Right cardiac atrium (tissue), 5 donors: ENCODE results near the gene ECPAS. TPM values are rescaled to one million over a fixed set of nuclear protein-coding genes. Genes with fewer than 3 reads are reported as not detected.

Experiments used
- ATAC-seq, 2 donors: fragments of 200-7000 bp; cut with Tn5 transposase; one replicate each; pipeline versions ENCODE4 v1.8.0 to v1.9.1; 2020; ENCODE audit warnings: moderate library complexity in 2 of 2, mild to moderate bottlenecking in 1 of 2
- DNase-seq, 3 donors: peaks; one replicate each; pipeline ENCODE4 v3.0.0-alpha.2; 2020
- H3K27ac ChIP-seq: one replicate; pipeline ENCODE4 v1.5.1; 2013; ENCODE audit warnings: mild to moderate bottlenecking, low read length, control low read depth, moderate library complexity
- H3K27me3 ChIP-seq: one replicate; pipeline ENCODE4 v1.6.1; 2013; ENCODE audit not compliant: control insufficient read depth, insufficient read depth
- H3K4me1 ChIP-seq: one replicate; pipeline ENCODE4 v1.6.1; 2013; ENCODE audit warnings: low read length; ENCODE audit not compliant: control insufficient read depth, insufficient read depth
- H3K4me3 ChIP-seq: one replicate; pipeline ENCODE4 v1.5.1; 2013; ENCODE audit warnings: low read length, control low read depth
- H3K9me3 ChIP-seq: one replicate; pipeline ENCODE4 v1.6.1; 2013; ENCODE audit warnings: low read length; ENCODE audit not compliant: control insufficient read depth
- WGBS: extraction: QIAGEN DNeasy Blood & Tissue Kit; methylation state at CpG from one replicate; pipeline ENCODE4 v1.1.7; 2013; 5-methylcytosine and 5-hydroxymethylcytosine counted together
- intact Hi-C, 4 donors: fragments of 100-400 bp; cut with DNase I; formaldehyde crosslinking; loops; one replicate each; pipeline versions ENCODE4 v1.11.0 to v1.14.0; 2022 to 2023
- polyA plus RNA-seq: library from polyadenylated mRNA; stranded (reverse); fragments of 200-250 nt; gene quantifications from one replicate; pipeline ENCODE4 v1.2.3, GENCODE V29; 2013
- total RNA-seq, 4 donors: library from RNA; stranded (reverse); fragmentation: NEBNext Ultra II Directional; extraction: Animal tissue kit (Norgen Biotek cat#: 25700); gene quantifications; one replicate each; pipeline ENCODE4 v1.2.1, GENCODE V29; 2021
- donor health status: healthy with polysubstance abuse.
- donor health status: DM: no; HTN: yes; CAD: no.
- donor health status: DM: no; HTN: no; CAD: no.
- donor health status: DM: no; HTN: yes; CAD: no; lungs with severe emphysema.
- donor health status: DM: yes; HTN: yes; CAD: no.

Gene ECPAS
- total and polyA plus RNA-seq, 5 donors = 24.3 to 99.1 (median 90.0) TPM

- intact Hi-C loops = no loop called here
- no peak for DNase-seq
- ATAC-seq = no peak
- WGBS = 34% methylated on average over 1 of the region's 1 CpG
- Histone ChIP-seq H3K4me1 (no peaks in the 10 kb centered on the region), H3K27ac (no peak overlapping the region), H3K9me3 (no peaks in the 10 kb centered on the region), H3K27me3 (no peaks in the 10 kb centered on the region), H3K4me3 (no peak overlapping the region)
These were observed 103.2 kb downstream of the ECPAS start for GRCh38 chr9:111381006-111381405.

GRCh38 chr9:111375817-111376564, 108.2 kb downstream of the ECPAS start:
- Histone ChIP-seq H3K4me1 (no peaks in the 10 kb centered on the region), H3K27me3 (no peaks in the 10 kb centered on the region), H3K27ac (no peak overlapping the region), H3K4me3 (no peak overlapping the region), H3K9me3 (no peaks in the 10 kb centered on the region)
- ATAC-seq = no peak
- no peak for DNase-seq
- WGBS = 97% methylated on average over 3 of the region's 3 CpGs
- intact Hi-C loops = loop anchor here in 1 of 4 donors (10.0 kb wide), 1 partner anchor 49 kb away; no protein-coding TSS in a partner anchor

- intact Hi-C loops = loop anchor here in 1 of 4 donors (10.0 kb wide), 1 partner anchor 50 kb away; no protein-coding TSS in a partner anchor
- ATAC-seq (no peak), DNase-seq (no peak)
- H3K4me1 ChIP-seq = no peaks in the 10 kb centered on the region
- H3K27ac ChIP-seq = no peak overlapping the region
- H3K27me3 ChIP-seq = no peaks in the 10 kb centered on the region
- no peak overlapping the region for H3K4me3 ChIP-seq
- H3K9me3 ChIP-seq = no peaks in the 10 kb centered on the region
- WGBS = 91% methylated on average over 2 of the region's 2 CpGs
These were observed 109.1 kb downstream of the ECPAS start for GRCh38 chr9:111375062-111375461.

- H3K4me3 ChIP-seq = no peak overlapping the region
- intact Hi-C loops = loop anchor here in 1 of 4 donors (10.0 kb wide), 1 partner anchor 53 kb away; no protein-coding TSS in a partner anchor
- H3K4me1 ChIP-seq = no peaks in the 10 kb centered on the region
- DNase-seq (no peak), ATAC-seq (no peak)
- WGBS = 96% methylated on average over 6 of the region's 6 CpGs
- H3K9me3 ChIP-seq = no peaks in the 10 kb centered on the region
- no peaks in the 10 kb centered on the region for H3K27me3 ChIP-seq
- H3K27ac ChIP-seq = no peak overlapping the region
These were observed 111.9 kb downstream of the ECPAS start for GRCh38 chr9:111372297-111372696.

GRCh38 chr9:111366978-111367377, 117.2 kb downstream of the ECPAS start:
- no peak overlapping the region for H3K27ac ChIP-seq
- H3K4me3 ChIP-seq = no peak overlapping the region
- H3K27me3 ChIP-seq = no peaks in the 10 kb centered on the region
- ATAC-seq (no peak), DNase-seq (no peak)
- no peaks in the 10 kb centered on the region for H3K9me3 ChIP-seq
- intact Hi-C loops = loop anchor here in 1 of 4 donors (10.0 kb wide), 1 partner anchor 48 kb away; no protein-coding TSS in a partner anchor
- 98% methylated on average over 1 of the region's 1 CpG for WGBS
- no peaks in the 10 kb centered on the region for H3K4me1 ChIP-seq

- Histone ChIP-seq H3K27me3 (no peaks in the 10 kb centered on the region), H3K9me3 (no peaks in the 10 kb centered on the region), H3K4me3 (no peak overlapping the region), H3K27ac (no peak overlapping the region), H3K4me1 (no peaks in the 10 kb centered on the region)
- no peak for DNase-seq
- WGBS = 82% methylated on average over 5 of the region's 5 CpGs
- intact Hi-C loops = loop anchor here in 1 of 4 donors (10.0 kb wide), 1 partner anchor 52 kb away; no protein-coding TSS in a partner anchor
- ATAC-seq = no peak
These were observed 121.7 kb downstream of the ECPAS start for GRCh38 chr9:111362526-111362925.

- intact Hi-C loops = loop anchor here in 1 of 4 donors (10.0 kb wide), 1 partner anchor 54 kb away; no protein-coding TSS in a partner anchor
- Histone ChIP-seq H3K4me1 (no peaks in the 10 kb centered on the region), H3K4me3 (no peak overlapping the region), H3K27ac (no peak overlapping the region), H3K27me3 (no peaks in the 10 kb centered on the region), H3K9me3 (no peaks in the 10 kb centered on the region)
- DNase-seq (no peak), ATAC-seq (no peak)
- WGBS = 91% methylated on average over 2 of the region's 2 CpGs
These were observed 123.3 kb downstream of the ECPAS start for GRCh38 chr9:111360881-111361280.

GRCh38 chr9:111356481-111357244, 127.5 kb downstream of the ECPAS start:
- peak in 2 of 3 donors; percentile 9 to 38 for DNase-seq
- intact Hi-C loops = no loop called here
- H3K9me3 ChIP-seq = no peaks in the 10 kb centered on the region
- no peaks in the 10 kb centered on the region for H3K27me3 ChIP-seq
- peak; percentile 62 to 64 for ATAC-seq
- H3K27ac ChIP-seq = peak overlapping the region; percentile 21
- 63% methylated on average over 11 of the region's 11 CpGs for WGBS
- no peak overlapping the region for H3K4me3 ChIP-seq
- H3K4me1 ChIP-seq = no peaks in the 10 kb centered on the region

GRCh38 chr9:111352545-111352944, 131.6 kb downstream of the ECPAS start:
- H3K27ac ChIP-seq = no peak overlapping the region
- no peaks in the 10 kb centered on the region for H3K9me3 ChIP-seq
- H3K4me3 ChIP-seq = no peak overlapping the region
- no peaks in the 10 kb centered on the region for H3K4me1 ChIP-seq
- no peak for DNase-seq
- ATAC-seq = no peak
- H3K27me3 ChIP-seq = no peaks in the 10 kb centered on the region
- 68% methylated on average over 2 of the region's 2 CpGs for WGBS
- intact Hi-C loops = no loop called here

GRCh38 chr9:111350556-111350955, 133.6 kb downstream of the ECPAS start:
- ATAC-seq = no peak
- no peak overlapping the region for H3K4me3 ChIP-seq

GRCh38 chr9:111349766-111350165, 134.4 kb downstream of the ECPAS start:
- no peaks in the 10 kb centered on the region for H3K27me3 ChIP-seq
- no peak overlapping the region for H3K4me3 ChIP-seq
- H3K9me3 ChIP-seq = no peaks in the 10 kb centered on the region
- intact Hi-C loops = no loop called here
- ATAC-seq (no peak), DNase-seq (no peak)
- H3K4me1 ChIP-seq = no peaks in the 10 kb centered on the region
- WGBS = 83% methylated on average over 5 of the region's 5 CpGs
- no peak overlapping the region for H3K27ac ChIP-seq

More at GRCh38 chr9:111350556-111350955, 133.6 kb downstream of the ECPAS start:
- H3K4me1 ChIP-seq = no peaks in the 10 kb centered on the region
- intact Hi-C loops = no loop called here
- DNase-seq = no peak
- H3K9me3 ChIP-seq = no peaks in the 10 kb centered on the region
- H3K27ac ChIP-seq = no peak overlapping the region
- H3K27me3 ChIP-seq = no peaks in the 10 kb centered on the region
